Forelimb muscle (tissue), 1 donor: ENCODE measurements around the gene CELA2A. TPM values are rescaled to one million over a fixed set of nuclear protein-coding genes. Genes with fewer than 3 reads are reported as not detected.
"Not testable (repeated sequence)": the region's sequence is repeated elsewhere in the genome, so short reads cannot be mapped to it uniquely, and the experiment has no call there.

Experiments
- DNase-seq: peaks from one replicate; pipeline ENCODE4 v3.0.0-alpha.2; 2013; ENCODE audit warnings: low read depth
- polyA plus RNA-seq: library from polyadenylated mRNA; unstranded; fragments of 120-200 nt; gene quantifications from one replicate; pipeline ENCODE4 v1.2.1, GENCODE V29; 2013; ENCODE audit not compliant: insufficient read length

CELA2A gene
- polyA plus RNA-seq, 1 donor = 0.35 TPM

DNA sequence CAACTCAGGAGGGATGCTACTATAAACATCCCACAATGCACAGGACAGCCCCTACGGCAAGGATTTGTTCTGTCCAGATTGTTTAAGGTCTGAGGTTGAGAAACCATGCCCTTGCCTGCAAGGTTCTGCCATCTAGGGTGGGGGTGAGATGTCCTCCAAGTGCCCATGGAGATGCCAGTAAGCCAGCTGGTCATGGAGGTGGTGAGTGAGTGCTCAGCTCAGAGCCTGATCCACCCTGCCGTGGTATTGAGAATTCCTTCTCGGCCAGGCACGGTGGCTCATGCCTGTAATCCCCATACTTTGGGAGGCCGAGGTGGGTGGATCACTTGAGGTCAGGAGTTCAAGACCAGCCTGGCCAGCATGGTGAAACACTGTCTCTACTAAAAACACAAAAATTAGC is 31.6 kb upstream of the CELA2A start:
- no peak for DNase-seq

DNA sequence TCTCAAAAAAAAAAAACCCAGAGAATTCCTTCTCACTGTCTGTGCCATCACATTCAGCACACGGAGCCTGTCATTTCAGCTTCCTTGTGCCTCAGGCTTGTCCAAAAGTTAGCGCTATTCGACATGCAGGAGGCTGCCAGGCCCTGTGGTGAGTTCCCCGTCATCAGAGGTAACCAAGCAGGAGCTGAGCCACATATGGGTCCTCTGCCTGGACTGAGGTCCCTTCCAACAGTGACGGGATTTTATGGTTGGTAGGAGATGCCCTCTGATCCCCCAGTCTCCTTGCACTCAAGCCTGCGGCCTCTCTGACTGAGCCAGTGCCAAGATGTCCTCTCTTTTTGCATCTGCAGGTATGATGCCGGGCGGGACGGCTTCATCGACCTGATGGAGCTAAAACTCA is 31.0 kb upstream of the CELA2A start:
- DNase-seq = no peak

DNA sequence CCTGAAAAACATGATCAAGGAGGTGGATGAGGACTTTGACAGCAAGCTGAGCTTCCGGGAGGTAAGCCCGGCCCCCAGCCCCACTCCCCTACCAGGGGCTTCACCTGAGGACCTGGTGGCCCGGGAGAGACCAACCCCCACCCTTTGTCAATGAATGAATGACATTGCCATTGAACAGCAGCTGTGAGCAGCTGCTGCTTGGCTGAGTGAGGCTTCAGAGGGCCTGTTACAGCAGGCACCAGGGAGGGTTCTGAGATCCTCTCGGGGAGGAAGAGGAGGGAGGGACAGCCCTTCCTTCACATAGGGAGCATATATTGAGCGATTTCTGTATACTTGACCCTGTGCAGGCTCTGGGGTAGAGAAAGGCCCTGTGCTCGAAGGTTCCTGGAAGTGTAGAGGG is 30.6 kb upstream of the CELA2A start:
- DNase-seq = no peak

DNA sequence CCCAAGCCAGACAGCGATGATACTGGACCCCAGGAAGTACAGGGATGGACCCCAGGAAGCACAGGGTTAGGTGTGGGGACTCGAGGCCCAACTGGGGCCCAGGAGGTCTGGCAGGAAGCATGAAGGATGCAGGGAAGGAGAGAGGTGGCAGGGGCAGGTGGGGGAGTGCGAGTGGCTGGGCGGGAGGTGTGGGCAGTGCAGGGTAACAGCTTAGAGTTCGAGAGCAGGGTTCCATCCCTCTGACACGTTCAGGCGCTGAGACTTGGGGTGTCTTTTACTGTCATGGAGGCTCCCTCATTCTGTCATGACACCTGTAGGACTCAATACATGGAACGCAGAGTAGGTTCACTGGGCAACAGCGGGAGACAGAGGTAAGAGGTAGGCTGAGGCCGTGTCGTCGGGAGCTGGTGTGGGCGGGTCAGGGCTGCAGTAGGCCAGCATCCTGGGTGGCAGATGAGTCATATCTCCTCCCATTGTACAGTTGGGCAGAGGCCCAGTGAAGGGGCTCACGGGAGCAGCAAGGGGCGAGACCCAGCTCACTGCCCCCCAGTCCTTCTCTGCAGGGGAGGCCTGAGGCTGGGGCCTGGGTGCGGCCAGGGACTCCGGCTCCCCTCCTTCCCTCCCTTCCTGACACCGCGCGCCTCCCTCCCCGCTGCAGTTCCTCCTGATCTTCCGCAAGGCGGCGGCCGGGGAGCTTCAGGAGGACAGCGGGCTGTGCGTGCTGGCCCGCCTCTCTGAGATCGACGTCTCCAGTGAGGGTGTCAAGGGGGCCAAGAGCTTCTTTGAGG is 29.8 kb upstream of the CELA2A start:
- DNase-seq = no peak

DNA sequence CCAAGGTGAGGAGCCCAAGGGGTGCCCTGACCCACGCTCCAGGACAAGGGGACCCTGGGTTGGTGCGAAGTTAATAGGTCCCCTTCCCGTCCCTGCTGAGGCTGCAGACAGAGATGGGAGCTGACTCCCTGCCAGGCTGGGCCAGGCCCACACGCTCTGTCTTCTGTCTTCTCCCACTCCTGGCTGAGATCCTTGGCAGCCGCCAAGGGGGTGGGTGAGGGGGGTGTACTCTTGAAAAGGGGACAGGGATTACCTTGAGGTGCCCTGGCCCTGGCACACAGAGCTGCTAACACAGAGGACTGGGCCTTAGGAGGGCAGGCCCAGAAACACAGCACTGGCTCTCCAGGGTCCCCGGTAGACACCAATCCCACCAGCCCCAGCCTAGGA is 29.3 kb upstream of the CELA2A start:
- DNase-seq = no peak

DNA sequence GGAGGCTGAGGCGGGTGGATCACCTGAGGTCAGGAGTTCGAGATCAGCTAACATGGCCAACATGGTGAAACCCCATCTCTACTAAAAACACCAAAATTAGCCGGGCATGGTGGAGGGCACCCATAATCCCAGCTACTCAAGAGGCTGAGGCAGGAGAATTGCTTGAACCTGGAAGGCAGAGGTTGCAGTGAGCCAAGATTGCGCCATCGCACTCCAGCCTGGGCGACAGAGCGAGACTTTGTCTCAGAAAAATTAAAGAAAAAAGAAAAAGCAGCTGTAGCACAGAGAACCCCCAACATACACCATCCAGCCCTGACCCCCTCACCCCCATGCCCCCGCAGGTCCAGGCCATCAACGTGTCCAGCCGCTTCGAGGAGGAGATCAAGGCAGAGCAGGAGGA is 28.3 kb upstream of the CELA2A start:
- DNase-seq = not testable (repeated sequence)

DNA sequence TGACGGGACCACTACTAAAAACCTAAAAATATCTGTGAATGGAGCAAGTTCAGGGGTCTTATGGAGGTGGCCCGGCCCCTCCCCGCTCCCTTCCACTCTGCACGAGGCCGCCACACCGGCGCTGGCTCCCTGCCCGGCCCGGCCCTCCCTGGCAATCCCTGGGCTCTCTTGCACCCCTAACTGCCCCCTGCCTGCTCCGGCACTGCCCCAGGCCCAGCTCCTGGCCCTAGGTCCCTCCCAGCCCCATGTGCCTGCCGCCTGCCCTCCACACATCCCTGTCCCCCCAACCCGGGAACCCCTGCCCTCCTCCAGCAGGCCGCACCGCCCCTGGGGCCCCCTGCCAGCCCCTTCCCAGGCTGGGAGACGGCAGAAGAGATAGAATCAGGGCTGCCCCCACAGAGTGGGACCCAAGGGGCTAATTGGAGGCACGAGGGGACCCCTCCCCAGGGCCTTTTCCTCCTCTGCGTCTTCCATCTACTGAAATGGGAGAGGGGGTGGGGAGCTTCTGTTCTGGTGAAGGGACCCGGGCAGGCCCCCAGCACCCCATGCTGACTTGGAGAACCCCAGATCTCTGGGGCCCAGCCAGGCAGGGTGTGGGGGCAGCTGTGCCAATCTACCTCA is 27.6 kb upstream of the CELA2A start:
- DNase-seq = no peak

DNA sequence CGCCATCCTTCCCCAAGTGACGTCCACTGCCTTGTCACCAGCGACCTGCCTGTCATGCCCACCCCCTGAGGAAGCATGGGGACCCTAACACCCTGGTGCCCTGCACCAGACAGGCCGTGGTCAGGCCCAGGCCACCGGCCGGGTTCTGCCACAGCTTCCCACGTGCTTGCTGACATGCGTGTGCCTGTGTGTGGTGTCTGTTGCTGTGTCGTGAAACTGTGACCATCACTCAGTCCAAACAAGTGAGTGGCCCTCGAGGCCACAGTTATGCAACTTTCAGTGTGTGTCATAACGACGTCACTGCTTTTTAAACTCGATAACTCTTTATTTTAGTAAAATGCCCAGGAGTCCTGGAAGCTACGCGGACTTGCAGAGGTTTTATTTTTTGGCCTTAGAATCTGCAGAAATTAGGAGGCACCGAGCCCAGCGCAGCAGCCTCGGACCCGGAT is 26.8 kb upstream of the CELA2A start:
- DNase-seq = no peak

DNA sequence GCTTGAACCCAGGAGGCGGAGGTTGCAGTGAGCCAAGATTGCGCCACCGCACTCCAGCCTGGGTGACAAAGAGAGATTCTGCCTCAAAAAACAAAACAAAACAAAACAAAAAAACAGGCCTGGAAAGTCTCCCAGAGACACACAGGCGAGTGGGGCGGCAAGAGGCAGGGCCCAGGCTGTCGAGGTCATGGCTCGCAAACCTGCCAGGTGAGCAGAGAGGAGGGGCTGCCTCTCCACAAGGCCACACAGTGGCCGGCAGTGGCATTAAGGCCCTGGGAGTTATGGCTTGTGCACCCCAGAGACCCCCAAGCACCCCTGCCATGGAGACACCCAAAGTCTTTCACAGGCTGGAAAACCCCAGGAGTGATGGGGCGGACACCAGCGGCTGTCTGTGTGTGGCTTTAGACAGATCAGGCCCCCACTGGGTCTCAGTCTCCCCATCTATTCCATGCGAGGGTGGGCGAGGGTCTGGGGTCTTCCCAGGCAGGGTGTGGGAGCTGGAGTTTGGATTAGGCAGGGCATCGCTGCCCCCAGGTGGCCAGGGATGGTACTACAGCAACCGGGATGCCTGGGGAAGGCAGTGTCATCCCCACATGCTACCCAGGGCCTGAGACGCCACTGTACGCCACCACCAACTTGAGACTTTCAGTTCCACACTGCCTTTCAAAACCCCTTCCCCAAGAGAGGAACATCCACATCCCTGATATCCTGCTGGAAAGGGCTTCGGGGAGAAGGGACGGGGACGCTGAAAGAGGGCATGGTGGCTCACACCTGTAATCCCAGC is 25.6 kb upstream of the CELA2A start:
- DNase-seq = no peak

DNA sequence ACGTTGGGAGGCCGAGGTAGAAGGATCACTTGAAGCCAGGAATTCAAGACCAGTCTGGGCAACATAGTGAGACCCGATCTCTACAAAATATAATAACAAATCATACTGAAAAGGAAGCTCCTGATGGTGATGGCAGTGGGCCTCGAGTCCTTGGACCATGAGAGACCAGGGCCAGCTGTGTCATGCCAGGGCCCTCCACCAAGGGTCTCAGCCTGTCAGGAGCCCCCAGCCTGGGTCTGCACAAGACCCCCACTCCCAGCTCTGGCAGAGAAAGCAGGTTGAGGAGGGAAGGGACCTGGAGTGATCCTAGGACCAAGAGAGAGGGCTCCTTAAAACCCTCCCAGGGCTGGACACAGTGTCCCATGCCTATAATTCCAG is 25.0 kb upstream of the CELA2A start:
- no peak for DNase-seq

DNA sequence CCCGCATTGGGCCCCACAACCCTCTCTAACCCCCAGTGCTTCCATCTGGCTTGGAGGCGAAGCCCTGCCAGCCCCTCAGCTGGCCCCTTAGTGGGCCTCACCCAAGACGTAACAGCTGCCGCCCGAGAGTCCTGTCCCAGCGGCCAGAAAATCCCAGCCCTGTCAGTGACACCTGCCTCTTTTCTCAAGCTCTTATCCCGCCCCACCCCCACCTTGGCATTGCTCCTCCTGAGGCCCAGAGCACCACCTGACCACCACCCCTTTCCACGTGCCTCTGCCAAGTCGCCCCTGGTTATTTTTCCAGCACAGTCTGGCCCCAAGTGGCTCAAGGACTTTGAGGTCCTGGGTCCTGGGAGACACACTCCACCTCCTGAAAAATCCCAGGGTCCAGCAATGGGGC is 24.2 kb upstream of the CELA2A start:
- DNase-seq = no peak

DNA sequence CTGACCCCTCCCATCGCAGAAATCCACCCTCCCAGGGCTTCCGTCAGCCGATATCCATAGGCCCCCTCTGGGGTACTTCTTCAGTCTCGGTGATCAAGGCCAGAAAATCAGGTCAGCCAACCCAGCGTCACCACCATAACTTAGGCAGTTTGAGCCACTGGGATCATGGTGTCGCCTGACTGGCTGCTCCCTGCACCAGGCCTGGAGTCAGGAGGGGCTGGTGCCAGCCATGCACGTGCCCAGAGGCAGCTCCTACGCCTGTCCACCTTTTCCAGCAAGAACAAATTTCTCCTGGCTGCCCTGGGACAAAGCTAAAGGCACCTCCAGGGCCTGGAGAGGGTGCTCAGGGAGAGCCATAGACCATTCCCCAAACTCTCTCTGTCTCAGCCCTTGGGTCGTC is 23.1 kb upstream of the CELA2A start:
- no peak for DNase-seq

DNA sequence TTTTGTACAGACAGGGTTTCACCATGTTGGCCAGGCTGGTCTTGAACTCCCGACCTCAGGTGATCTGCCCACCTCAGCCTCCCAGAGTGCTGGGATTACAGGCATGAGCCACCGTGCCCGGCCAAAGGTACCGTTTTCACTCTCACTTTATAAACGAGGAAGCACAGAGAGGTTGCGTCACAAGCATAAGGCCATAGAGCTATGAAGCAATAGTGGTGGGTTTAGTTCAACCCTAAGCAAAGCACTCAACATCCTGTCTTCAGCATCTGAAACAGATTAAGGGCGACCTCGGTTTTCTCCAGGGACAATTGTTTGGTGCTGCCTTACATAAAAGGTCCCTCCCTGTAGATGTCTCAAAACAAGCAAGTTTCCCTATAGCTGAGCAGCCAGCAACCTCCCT is 21.8 kb upstream of the CELA2A start:
- not testable (repeated sequence) for DNase-seq

DNA sequence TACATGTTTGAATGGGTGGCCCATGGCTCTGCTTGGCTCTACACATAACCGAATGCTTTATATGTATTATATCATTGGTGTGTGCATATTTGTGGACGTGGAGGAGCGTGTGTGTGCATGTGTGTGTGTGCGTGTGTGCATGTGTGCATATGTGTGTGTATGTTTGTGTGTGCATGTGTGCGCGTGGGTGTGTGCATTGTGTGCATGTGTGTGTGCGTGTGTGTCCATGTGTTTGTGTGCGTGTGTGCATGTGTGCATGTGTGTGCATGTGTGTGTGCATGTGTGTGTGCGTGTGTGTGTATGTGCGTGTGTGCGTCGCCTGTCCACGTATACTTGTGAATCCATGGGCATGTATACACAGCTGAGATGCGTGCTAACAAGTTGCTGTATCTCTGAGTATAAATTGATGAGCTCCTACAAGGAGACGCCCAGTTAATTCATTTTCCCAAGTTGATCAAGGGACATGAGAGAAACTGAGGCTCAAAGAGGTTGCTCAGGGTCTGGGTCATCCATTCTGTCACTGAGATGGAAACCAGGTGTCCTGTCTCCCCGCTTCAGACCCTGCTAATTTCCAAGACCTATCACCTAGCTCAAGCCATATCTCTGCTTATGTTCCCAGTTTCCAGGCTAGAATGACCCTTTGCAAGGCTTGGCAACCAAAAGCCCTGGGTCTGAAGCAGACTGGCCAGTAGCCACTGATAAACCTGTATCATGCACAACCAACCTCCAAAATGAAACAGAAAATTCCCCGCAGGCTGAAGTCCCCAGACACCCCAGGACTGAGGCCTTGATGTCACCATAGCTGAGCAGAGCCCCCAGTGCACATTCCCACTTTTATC is 21.1 kb upstream of the CELA2A start:
- DNase-seq = no peak

DNA sequence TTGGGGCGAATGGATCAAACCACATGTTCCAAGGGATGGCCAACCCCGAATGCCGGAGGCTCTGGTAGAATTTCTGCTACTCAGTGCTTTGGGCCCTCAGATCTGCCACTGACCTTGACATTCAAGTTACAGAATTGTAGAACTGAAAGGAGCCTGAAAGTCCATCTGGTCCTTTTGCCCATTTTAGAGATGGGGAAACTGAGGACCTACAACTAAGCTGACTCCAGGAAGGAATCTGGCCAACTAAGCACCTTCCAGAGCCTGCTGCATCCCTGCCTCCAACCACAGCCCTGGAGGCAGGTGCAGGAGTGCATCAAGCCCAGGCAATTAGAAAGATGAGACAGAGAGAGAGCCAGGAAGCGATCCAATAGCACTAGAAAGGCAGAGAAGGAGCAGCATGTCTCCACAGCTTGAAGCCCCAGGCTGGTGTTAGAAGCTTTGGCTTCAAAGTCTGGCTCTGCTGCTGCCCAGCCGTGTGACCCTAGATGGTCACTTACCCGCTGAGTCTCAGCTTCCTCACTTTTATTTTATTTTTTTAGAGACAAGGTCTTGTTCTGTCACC is 19.6 kb upstream of the CELA2A start:
- no peak for DNase-seq

DNA sequence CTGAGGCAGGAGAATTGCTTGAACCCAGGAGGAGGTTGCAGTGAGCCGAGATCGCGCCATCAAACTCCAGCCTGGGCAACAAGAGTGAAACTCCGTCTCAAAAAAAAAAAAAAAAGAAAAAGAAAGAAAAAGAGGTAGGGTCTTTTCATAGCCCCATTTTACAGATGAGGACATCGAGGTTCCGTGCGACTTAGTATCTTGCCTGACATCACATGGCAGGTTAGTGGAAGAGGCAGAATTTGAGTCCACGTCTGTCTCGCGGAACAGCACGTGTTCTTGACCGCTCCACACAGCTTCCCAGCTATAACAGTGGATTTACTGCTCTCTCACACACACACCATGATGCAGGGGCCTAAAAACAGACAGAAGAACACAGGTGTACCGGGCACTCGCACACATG is 17.2 kb upstream of the CELA2A start:
- DNase-seq = no peak

DNA sequence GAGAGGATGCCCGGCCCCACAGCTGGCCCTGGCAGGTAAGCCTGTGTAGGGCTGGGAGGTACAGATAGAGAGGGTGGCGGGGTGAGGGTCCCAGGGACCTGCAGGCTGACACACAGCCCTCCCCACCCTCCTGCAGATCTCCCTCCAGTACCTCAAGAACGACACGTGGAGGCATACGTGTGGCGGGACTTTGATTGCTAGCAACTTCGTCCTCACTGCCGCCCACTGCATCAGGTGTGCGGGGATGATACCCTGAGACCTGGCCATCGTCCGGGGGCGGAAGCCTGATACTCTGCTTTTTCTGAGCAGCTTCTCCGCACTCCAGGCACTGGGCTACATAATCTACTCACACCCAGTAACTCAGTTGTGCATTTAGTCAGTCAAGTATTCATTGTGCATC is 16.2 kb upstream of the CELA2A start:
- DNase-seq = no peak

DNA sequence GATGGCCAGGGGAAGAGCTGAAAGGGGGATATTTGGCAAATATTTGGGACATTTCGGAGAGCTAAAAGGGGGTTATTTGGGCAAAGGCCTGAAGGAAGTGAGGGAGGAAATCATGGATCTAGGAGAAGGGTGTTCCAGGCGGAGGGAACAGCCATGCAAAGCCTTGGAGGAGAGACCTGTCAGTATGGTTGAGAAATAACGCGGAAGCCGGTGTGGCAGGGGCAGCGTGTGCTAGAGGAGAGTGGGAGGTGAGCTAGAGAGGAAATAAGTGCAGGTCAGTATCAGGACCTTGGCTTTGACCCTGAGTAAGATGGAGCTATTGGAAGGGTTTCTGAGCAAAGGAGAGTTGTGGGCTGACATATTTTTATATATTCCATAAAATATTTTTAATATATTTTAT is 15.3 kb upstream of the CELA2A start:
- no peak for DNase-seq

DNA sequence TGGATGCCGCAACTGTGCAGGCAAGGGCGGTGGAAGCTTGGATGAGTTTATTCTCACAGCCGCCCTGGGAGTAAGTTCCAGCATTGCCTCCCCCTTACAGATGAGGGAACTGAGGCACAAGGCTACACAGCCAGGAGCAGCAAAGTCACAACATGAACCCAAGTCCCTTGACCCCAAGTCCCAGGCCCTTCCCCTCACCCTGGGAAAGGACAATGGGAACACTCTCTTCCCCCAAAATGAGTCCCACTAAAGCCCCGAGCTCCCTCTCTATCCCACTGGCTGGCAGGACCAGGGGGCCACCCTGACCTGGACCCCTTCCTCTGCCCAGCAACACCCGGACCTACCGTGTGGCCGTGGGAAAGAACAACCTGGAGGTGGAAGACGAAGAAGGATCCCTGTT is 14.4 kb upstream of the CELA2A start:
- DNase-seq = no peak

DNA sequence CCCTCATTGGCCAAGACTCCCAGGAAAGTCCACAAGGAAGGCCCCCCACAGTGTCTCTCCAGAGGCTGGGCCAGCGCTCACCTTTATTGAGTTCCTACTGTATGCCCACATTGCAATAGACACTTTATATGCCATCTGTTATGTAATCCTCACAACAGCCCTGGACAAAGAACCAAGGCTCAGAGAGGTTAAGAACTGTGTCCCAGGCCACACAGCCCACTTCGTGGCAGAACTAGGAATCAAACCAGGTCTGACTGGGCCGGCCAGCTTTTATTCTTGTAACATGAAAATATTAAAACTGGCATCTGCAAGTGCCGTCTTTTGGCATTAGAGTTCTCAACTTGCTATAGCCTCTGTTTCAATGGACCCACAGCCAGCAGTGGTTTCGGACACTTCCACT is 13.8 kb upstream of the CELA2A start:
- DNase-seq = no peak

DNA sequence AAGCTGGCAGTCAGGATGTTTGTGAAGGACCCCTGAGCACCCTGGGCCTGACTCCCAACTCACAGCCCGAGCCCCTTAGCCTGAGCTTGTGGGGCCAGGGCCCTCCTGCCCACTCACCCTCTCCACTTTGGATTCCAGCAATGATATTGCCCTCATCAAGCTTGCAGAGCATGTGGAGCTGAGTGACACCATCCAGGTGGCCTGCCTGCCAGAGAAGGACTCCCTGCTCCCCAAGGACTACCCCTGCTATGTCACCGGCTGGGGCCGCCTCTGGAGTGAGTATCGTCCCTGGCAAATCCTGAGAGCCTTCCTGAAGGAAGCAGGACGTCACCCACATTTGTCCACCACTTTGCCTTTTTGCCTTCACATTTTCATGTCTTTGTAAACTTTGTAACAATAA is 13.3 kb upstream of the CELA2A start:
- DNase-seq = no peak
